ENCODE data around the gene OR14I1.

OR14I1 gene

DNA sequence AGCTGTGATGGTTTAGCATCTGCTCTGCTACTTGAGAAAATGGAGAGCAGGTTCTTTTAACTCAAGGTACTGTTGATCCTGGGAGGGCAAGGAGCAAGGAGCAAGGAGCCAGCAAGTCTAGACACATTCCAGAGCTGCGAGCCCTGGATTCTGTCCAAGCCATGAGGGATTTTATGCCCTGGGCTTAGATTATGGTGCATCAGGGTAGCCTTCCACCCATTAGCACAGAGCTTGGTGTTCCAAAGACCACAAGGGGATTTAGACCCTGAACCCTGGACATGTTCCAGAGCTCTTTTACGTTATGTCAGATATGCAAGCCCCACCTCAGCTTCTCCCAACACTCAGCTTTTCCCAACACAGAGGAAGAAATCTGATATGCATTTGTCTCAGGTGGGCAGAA lies 2.0 kb upstream of the OR14I1 start:
- H3K4me3 ChIP-seq (replicated peaks; ENCODE audit: low read depth, low read length) = no peak overlapping the region
- TF ChIP-seq, protein P1, sequence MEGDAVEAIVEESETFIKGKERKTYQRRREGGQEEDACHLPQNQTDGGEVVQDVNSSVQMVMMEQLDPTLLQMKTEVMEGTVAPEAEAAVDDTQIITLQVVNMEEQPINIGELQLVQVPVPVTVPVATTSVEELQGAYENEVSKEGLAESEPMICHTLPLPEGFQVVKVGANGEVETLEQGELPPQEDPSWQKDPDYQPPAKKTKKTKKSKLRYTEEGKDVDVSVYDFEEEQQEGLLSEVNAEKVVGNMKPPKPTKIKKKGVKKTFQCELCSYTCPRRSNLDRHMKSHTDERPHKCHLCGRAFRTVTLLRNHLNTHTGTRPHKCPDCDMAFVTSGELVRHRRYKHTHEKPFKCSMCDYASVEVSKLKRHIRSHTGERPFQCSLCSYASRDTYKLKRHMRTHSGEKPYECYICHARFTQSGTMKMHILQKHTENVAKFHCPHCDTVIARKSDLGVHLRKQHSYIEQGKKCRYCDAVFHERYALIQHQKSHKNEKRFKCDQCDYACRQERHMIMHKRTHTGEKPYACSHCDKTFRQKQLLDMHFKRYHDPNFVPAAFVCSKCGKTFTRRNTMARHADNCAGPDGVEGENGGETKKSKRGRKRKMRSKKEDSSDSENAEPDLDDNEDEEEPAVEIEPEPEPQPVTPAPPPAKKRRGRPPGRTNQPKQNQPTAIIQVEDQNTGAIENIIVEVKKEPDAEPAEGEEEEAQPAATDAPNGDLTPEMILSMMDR (IDR thresholded peaks at IDR 0.05; ENCODE audit: low read length, missing control alignments) = no peak
- DNase-seq (ENCODE audit: low read depth) = no peak

DNA sequence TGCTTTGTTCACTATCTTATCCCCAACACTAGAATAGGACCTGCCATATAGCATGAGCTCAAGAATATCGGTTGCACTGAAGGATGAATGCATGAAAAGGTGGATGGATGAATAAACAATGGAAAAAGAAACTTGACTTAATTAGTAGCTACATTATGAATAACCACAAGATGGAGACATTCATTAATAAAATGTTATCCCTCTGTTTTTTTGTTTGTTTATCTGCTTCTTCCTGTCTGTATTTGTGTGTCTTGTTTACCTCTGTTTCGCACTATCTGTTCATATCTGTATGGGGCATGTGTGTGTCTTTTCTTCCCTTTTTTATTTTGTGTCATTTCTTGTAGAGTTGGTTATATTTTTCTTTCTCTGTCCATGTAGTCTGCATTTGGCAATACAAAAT lies 1.1 kb upstream of the OR14I1 start:
- TF ChIP-seq, protein P1 (IDR thresholded peaks at IDR 0.05; ENCODE audit: low read length, missing control alignments) = no peak
- no peak overlapping the region for H3K4me3 ChIP-seq (replicated peaks; ENCODE audit: low read depth, low read length)
- DNase-seq (ENCODE audit: low read depth) = no peak

DNA sequence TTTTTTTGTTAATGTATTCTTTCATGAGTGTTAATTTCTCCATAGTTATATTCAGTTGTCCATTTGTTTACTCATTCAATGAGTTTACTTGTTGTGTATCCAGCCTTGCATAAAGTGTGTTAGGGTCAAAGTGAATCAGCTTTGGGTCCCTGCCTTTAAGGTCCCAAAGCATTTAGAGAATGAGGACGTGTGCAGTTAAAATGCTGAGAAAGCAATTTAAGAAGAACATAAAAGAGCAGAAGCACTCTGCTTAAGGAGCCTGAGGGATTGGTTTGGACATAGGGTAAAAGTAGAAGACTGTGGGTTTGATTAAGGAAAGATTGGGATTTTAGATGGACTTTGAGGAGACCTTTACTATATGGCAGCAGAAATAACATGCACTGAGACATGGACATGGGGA lies 3.5 kb downstream of the OR14I1 start:
- TF ChIP-seq, protein P1 (IDR thresholded peaks at IDR 0.05; ENCODE audit: low read length, missing control alignments) = no peak
- DNase-seq (ENCODE audit: low read depth) = no peak
- H3K4me3 ChIP-seq (replicated peaks; ENCODE audit: low read depth, low read length) = no peak overlapping the region

DNA sequence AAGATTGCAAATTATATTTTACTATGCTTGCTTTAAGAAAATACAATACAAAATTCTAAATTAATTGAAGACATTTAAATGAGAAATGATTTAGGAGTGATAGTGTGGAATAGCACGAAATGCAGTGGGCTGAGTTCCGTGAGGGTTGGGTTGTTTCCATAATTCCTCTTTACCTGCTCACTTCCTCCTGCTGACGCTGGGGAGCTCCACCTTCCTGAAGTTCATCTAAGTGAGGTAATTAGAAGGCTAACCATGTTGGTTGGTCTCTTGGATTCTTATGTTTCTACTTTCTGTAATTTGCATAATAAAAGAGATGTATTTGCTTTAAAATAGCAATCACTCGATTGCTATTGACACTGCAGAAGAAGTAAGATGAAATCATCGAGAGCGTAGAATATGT lies 4.7 kb downstream of the OR14I1 start:
- DNase-seq (ENCODE audit: low read depth) = no peak
- H3K4me3 ChIP-seq (replicated peaks; ENCODE audit: low read depth, low read length) = no peak overlapping the region
- TF ChIP-seq, protein P1 (IDR thresholded peaks at IDR 0.05; ENCODE audit: low read length, missing control alignments) = no peak

DNA sequence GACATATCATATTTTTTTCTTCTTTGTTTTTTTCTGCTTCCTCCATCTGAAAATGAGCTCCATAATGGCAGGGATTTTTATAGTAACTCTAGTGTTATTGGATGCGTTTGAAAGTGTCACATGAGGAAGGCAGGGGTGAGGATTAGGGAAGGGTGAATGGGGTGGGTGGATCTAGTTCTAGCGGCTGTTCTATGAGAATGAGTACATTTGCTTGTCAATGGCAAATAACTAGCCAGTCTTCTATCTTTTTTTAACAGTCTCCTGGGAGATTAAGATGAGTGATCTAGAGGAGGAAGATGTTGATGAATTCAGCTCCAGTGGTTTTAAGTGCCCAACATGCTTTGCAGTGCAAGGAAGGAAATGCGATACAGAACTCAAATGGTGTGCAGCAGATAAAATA lies 5.8 kb downstream of the OR14I1 start:
- H3K4me3 ChIP-seq (replicated peaks; ENCODE audit: low read depth, low read length) = no peak overlapping the region
- TF ChIP-seq, protein P1 (IDR thresholded peaks at IDR 0.05; ENCODE audit: low read length, missing control alignments) = no peak
- no peak for DNase-seq (ENCODE audit: low read depth)

DNA sequence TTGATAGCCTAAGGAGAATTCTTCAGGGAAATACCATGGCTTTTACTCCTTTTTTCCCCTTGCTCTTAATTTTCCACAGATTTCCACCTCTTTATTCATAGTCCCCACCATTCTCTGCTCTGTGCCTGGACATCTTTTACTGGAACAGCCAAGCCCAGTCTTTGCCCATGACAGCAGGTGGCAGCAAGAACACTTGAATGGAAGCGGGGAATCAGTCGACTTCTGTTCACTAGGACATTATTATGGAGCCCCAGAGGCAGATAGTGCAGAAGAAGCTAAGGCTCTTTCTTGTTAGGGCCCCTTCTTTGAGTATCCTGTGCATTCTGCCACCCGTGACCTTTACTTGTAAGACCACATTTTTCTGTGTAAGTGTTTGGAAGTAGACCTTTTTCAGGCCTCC lies 6.3 kb downstream of the OR14I1 start:
- TF ChIP-seq, protein P1 (IDR thresholded peaks at IDR 0.05; ENCODE audit: low read length, missing control alignments) = no peak
- DNase-seq (ENCODE audit: low read depth) = no peak
- no peak overlapping the region for H3K4me3 ChIP-seq (replicated peaks; ENCODE audit: low read depth, low read length)

DNA sequence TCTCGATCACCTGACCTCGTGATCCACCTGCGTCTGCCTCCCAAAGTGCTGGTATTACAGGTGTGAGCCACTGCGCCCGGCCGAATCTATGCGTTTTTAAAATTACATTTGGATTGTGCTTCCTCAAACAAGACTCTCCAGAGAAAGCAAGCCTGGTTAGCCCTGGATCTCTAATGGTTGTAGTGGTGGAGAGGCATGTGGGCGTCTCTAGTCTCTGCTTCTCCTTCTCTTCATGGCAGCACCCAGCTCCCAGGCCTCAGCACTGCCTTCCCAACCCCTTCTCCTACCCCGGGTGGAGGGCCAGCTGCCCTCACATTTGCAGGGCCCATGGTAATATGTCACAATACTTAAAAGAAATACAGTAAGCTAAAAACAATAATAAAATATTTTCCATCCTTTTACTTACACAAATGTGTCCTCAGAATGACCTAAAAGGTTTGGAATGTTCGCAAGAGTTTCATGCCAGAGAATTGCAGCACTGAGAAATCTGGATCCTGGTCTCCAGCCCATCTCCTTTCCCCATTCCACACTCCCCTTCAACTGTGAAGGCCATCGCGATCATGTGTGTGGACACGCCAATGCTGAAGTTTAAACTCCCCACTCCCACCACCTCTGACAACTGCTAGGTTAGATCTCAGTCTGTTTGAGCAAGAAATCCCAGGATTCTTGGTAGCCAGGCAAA lies 7.0 kb downstream of the OR14I1 start:
- peak; percentile 0 for DNase-seq (ENCODE audit: low read depth)
- H3K4me3 ChIP-seq (replicated peaks; ENCODE audit: low read depth, low read length) = no peak overlapping the region
- TF ChIP-seq, protein P1 (IDR thresholded peaks at IDR 0.05; ENCODE audit: low read length, missing control alignments) = no peak
